NCI-H524 treated with DMSO at 0.1 percent for 48 hours (cell line): ENCODE data around the gene PDP2.
A peak's percentile ranks its signal among the peaks of the same experiment; 100 is the strongest.
"Not testable (repeated sequence)": the region's sequence is repeated elsewhere in the genome, so short reads cannot be mapped to it uniquely, and the experiment has no call there.

ENCODE experiments used
- DNase-seq: peaks from one replicate; lab custom pipeline; 2025; lab: John Stamatoyannopoulos, UW

Gene PDP2

GRCh38 chr16:66886321-66886720 is 6.0 kb downstream of the PDP2 start:
- DNase-seq, result no peak

- no peak for DNase-seq
These were observed 6.6 kb downstream of the PDP2 start for GRCh38 chr16:66886914-66887313.

DNA sequence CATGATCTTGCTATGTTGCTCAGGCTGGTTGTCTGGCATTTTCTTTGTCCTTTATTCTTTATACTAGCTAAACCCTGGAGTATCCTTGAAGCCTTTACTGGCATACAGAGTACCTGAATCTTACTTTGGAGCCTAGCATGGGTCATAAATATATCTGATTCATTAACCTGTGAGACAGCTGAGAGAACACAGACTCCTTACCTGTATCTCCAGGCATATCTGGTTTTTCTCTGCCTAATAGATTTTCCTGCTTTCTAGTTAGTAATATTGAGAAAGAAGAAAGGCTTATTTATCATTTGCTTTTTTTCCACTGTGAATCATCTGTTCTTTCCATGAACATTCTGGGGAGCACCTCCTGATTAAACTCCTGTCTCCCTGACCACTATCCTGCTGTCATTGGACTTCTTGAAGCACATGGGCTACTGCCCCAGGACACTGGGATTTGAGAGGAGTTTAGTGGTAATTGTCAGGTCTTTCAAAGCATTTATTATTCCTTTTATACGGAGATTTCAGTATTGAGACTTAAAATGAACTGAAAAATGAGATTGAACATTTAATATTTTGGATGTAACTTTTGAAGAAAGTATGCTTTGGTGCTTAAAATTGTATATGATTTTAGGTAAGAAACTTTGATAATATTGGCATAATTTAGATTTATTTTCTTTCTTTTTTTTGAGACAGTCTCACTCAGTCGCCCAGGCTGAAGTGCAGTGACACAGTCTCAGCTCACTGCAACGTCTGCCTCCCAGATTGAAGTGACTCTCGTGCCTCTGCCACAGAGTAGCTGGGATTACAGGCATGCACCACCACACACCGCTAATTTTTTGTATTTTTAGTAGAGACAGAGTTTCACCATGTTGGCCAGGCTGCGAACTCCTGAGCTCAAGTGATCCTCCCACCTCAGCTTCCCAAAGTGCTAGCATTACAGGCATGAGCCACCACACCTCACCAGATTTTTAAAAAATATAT is 8.6 kb downstream of the PDP2 start:
- no peak for DNase-seq

DNA sequence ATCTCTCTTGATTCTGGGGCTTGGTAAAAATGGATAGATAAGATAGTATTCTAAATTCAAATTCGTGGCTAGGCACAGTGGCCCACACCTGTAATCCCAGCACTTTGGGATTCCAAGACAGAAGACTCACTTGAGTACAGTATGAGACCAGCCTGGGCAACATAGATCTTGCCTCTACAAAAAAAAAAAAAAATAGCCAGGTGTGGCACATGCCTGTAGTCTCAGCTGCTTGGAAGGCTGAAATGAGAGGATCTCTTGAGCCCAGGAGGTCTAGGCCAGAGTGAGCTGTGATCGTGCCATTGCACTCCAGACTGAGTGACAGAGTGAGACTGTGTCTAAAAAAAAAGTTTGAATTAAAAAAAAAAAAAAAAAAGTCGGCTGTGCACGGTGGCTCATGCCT is 9.3 kb downstream of the PDP2 start:
- no peak for DNase-seq

DNA sequence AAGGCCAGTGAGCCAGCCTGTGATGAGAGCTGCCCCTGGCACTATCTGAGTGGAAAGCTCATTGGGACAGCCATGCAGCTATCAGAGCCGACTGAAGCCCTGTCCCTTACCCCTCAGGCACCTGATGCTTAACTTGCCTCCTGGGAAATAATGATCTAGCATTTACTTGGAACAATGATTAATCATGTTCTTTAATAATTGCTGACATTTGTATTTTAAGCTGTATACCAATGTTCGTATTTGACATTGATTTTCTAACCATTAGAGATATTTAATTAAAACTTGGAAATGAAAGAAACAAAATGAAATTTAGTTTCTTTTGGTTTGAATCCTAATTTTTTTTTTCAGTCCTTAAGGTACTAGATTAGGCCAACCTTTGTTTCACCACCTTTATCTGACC is 10.5 kb downstream of the PDP2 start:
- no peak for DNase-seq

DNA sequence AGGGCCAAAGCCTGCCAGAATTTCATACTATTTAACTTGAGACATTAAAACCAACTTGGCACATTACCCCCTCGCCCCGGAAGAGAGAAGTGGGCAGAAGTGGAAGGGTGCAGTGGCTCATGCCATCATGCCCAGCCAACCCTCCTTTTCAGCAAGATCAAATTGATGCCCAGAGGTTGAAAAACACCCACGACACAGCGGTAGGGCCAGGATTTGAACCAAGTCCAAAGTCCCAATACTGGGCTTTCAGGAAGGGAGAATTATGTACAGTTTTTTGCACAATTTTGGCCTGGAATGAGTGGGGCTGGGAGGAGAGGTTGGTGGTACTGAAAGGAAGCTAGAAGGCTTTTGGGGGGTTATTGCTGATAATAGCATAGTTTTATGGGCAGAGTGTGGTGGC is 11.0 kb downstream of the PDP2 start:
- no peak for DNase-seq

- DNase-seq, result no peak
These were observed 11.5 kb downstream of the PDP2 start for GRCh38 chr16:66891797-66892196.

DNA sequence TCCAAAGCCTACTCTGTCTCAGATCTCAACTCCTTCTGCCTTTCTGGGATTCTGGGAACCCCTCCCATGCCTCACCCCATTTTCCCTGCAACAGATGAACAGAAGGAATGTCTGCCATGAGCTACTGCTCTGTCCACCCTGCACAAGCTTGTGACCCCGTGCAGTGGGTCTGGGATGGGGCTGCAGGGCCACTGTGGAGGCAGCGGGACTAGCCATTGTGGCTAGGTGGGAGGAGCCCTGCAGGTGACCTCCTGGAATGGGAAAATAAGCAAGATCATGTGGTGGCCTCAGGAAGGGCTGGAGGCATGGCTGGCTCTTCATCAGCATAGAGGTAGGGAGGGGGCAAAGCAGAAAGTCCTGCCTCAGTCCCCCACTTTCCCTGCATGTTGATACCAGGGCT is 13.7 kb downstream of the PDP2 start:
- DNase-seq, result no peak

- DNase-seq, result no peak
These were observed 14.8 kb downstream of the PDP2 start for GRCh38 chr16:66894948-66895688.

DNA sequence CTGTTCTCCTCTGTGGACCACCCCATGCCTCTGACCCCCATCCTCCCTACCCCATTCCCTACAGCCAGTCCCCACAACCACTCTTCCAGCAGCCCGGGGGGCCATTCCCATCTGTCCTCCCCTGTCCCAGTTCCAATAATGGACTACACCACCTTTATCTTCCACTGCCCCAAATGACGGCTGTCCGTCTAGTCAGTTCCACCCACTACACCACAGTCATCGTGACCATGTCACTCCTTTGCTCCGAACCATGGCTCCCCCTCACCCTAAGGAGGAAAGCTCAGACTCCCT is 15.3 kb downstream of the PDP2 start:
- no peak for DNase-seq

- DNase-seq, result no peak
These were observed 15.7 kb downstream of the PDP2 start for GRCh38 chr16:66895999-66896398.

DNA sequence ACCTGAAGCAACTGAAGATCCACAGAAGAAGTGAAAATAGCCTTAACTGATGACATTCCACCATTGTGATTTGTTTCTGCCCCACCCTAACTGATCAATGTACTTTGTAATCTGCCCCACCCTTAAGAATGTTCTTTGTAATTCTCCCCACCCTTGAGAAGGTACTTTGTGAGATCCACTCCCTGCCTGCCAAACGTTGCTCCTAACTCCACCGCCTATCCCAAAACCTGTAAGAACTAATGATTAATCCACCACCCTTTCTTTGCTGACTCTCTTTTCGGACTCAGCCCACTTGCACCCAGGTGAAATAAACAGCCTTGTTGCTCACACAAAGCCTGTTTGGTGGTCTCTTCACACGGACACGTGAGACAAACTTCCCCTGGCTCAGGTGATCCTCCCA is 16.4 kb downstream of the PDP2 start:
- not testable (repeated sequence) for DNase-seq

- no peak for DNase-seq
These were observed 17.9 kb downstream of the PDP2 start for GRCh38 chr16:66898207-66898606.

- DNase-seq, result no peak
These were observed 18.6 kb downstream of the PDP2 start for GRCh38 chr16:66898933-66899309.

DNA sequence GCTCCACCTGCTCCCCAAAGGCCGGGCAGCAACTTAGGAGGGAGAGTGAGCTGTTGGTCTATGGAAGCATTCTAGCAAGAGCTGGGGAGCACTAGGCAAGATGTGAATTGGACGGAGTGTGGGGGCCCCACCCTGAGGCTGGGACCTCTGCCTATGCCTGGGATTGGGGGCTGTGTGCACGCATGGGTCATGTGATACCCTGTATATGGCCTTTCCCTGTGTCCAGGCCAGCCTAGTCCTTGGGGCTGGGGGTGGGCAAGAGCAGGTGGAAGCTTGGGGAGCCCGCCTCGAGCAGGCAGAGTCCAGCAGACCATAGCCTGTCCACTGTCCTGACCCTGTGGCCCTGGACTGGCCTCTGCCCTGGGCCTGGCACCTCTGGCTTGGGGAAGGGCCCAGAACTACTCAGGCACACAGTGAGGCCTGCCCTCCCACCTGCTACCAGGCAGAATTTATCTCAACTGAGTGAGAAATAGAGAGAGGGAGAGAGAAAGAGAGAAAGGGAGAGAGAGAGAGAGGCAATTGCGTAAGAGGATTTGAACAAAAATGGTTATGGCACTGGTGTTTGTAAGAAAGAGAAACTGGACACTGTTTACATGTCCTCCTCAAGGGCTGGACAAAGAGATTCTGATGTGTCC is 19.1 kb downstream of the PDP2 start:
- DNase-seq, result no peak

DNA sequence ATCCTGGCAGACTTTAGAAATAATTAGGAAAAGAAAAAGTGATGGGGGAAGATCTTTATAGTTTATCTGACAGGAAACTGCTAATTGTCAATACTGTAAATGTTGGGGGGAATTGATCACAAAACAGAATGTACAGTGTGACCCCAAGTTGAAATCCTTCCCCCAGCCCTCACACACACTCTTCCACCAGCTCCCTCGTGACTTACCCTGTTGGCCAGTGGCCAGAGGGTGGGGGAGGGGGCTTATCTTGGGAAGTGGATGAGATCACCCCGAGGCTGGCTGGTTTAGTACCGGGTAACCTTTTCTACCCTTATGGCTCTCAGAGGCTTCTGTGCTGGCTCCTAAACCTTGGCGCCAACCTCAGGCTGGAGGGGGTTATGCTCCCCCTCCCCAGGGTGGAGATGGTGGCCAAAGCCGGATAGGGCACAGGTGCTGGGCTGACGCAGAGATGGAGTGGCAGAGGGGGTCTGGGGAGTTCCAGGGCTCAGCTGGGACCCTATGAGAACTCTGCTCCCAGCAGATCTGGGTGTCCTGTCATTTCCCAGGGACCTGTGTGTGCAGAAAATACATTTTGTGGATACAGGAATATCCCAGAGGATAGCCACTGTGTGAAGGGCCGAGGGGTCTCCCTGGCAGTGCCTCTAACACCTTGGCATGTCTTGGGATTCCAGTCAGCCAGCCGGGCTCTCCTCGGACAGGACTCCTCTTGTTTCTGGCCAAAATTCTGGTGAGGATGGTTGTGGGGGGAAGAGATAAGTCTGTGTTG is 19.8 kb downstream of the PDP2 start:
- peak; percentile 62 for DNase-seq

- DNase-seq, result peak; percentile 41
These were observed 20.6 kb downstream of the PDP2 start for GRCh38 chr16:66900721-66901441.

DNA sequence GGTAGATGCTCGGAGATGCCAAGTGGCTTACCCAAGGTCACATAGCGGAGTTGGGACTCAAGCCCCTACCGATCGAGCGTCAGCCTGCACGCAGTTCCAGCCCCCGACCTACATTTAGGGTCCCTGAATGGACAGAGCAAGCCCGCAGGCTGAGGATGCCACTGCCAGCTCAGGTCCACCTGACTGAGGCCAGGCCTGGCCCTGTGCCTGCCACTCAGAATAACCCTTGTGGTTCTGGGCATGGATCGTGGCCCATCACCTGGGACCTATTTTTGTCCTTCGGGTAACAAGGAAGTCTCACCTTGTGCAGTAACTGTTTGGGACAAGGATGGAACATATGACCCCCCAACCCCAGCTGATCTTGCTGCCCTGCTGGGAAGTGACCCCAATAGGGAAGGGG is 21.3 kb downstream of the PDP2 start:
- DNase-seq, result no peak

- DNase-seq, result peak; percentile 17
These were observed 22.6 kb downstream of the PDP2 start for GRCh38 chr16:66902648-66903543.
